ENCODE results near the gene PACS1.
"Not testable (repeated sequence)": the region's sequence is repeated elsewhere in the genome, so short reads cannot be mapped to it uniquely, and the experiment has no call there.

Gene PACS1

DNA sequence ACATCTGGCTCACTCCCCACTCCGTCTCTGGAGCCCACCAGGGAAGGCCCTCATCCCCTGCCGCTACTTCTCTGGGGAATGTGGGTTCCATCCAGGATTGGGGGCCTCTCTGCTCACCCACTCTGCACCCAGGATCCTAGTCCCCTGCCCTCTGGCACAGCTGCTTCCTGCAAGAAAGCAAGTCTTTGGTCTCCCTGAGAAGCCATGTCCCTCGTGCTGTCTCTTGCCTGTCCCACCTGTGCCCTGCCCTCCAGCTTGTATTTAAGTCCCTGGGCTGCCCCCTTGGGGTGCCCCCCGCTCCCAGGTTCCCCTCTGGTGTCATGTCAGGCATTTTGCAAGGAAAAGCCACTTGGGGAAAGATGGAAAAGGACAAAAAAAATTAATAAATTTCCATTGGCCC lies 207.0 kb downstream of the PACS1 start:
- not testable (repeated sequence) for DNase-seq (ENCODE audit: low read depth in 2 of 2)

GRCh38 chr11:66277471-66278362 lies 207.6 kb downstream of the PACS1 start, which contains the start of gene CNIH2:
CNIH2 (plus strand) TSS chr11:66278175; CDS start chr11:66278457, 282 bp downstream.
- DNase-seq (ENCODE audit: low read depth in 2 of 2) = no peak

DNA sequence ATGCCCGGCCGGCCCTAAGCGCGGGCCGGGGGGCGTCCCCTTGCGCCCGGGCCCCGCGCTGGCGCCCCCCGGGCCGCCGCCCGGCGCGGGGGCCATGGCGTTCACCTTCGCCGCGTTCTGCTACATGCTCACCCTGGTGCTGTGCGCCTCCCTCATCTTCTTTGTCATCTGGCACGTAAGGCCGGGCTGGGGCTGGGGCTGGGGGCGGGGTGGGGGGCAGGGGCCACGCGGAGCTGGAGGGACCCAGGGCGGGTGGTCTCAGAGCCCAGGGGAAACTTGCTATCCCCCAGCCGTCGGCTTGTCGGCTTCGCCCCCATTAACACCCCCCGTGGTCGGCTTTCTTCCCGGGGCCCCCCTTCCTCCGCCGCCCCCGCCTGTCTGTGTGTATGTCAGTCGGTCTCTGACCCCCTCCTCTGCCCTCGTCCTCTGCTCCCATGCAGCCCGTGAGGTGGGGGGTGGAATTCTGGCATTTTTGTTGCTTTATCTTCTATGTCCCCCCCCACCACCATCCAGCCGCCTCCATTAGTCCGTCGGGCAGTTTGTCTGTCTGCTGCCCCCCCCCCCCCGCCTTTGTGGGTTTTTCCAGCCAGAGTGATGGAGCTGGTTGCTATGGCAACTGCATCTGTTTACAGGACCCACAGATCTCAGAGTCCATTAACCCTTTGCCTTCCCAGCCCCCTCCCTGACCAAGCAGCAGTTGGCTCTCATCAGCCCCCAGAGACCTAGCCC lies 208.5 kb downstream of the PACS1 start:
- no peak for DNase-seq (ENCODE audit: low read depth in 2 of 2)

DNA sequence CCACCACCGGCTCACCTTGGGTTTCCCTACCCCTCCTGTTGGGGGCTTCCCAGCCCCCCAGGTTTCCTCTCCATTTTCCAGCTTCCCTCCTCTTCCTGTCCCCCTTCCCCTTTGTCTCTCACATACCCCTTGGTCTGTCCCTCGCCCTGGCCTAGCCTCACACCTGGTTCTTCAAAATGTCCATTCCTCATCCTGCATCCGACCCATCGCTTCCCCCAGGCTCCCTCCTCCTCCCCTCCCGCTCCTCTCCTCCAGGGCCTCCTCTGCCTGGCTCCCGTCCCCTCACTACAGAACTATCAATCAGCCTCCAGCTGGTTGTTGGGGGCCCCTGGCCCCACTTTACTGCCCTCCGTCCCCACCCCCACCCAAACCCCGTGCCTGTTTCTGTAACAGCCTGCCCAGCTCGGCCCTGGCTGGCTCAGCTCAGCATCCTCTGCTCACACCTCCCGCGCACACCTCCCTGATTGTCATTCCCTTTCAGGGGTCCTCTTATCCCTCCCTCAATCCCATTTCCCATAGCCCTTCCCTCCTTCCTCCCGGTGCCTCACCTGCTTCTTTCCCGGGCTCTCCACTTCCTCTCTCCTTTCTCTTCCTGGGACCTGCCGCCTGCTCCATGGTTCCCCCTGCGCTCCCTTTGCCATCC lies 209.1 kb downstream of the PACS1 start:
- no peak for DNase-seq (ENCODE audit: low read depth in 2 of 2)

- no peak for DNase-seq (ENCODE audit: low read depth in 2 of 2)
Observed at GRCh38 chr11:66280428-66280827, 210.4 kb downstream of the PACS1 start.

GRCh38 chr11:66281001-66281400 lies 210.9 kb downstream of the PACS1 start:
- no peak for DNase-seq (ENCODE audit: low read depth in 2 of 2)

DNA sequence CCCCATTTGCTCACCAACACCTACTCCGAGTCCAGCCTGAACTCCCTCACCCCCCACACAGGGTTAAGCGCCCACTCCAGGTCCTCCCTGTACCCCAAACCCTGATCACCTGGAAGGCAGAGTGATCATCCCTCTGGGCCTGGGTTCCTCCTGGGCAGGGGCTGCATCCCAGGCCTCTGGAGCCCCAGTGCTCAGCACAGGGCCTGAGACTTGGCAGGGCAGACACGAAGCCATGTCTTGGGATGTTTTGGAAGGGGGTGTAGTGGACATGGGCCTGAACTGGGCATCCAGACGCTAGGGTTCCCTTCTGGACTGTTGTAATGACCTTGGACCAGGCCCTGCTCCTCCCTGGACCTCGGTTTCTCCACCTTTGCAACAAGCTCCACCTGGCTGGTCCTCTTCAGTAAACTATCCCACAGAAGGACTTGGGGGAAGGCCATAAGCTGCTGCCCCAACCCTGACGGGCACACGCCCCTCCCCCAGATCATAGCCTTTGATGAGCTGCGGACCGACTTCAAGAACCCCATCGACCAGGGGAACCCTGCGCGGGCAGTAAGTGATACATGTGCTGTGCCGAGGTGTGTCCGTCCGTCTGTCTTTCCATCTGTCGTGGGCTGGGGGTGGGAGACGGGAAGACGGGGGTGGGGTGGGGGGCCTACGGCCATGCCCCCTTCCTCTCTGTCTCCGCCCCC lies 211.8 kb downstream of the PACS1 start:
- no peak for DNase-seq (ENCODE audit: low read depth in 2 of 2)

DNA sequence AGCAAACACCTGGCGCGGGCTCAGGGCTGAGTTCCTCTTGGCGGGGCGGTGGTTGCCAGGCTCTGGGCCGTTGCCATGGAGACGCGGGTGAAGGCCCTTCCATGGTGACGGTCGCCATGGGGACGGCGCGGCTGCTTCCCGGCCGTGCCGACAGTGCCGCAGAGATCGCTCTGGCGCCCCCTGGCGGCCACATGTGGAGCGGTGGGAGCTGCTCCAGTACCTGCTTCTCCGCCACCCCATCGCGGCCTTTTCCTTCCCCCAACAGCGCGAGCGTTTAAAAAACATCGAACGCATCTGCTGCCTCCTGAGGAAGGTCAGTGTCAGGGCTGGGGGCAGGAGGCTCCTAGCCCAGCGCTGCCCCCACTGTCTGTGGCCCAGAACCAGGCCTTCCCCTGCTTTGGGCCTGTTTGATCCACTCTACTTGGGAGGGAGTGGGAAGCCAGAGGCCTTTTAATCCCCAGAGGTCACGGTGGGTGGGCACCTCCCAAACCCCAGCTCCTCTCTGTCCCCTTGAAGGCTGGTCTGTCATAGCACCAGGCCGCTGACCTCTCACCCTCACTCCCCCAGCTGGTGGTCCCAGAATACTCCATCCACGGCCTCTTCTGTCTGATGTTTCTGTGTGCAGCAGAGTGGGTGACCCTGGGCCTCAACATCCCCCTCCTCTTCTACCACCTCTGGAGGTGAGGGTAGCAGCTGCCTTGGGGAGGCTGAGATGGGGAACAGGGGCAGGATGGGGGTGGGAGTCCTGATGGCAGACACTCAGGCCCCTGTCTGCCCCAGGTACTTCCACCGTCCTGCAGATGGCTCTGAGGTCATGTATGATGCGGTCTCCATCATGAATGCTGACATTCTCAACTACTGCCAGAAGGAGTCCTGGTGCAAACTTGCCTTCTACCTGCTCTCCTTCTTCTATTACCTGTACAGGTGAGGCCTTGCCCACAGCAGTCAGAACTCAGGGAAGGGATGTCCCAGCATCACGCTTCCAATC lies 212.7 kb downstream of the PACS1 start:
- peak; percentile 98 to 99 for DNase-seq (ENCODE audit: low read depth in 2 of 2)

DNA sequence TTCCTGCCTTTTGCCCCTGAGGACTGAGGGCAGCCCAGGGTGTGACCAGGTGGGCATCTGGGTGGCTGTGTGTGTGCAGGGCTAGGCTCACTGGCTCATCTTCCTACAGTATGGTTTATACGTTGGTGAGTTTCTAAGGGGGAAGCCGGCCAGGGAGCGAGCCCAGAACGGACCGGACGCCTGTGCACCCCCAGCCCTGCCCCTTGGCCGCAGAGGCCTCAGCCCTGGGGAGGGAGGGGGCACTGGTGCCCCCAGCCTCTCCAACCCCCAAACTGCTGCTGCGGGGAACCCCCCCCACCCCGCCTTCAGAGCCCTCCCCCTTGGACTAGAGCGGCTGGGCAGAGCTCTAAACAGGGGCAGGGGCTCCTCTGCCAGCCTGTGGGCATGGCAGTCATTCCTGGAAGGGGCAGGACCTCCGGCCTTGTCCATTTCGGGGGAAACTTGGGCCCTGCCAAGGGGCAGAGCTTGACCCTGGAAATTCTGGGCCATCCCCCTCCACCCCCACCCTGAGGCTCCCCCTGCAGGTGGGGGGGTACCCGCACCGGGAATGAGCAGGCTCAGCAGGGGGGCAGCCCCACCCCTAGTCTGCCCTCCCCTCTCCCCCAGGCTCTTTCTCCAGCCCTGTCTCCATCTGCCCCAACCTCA lies 213.5 kb downstream of the PACS1 start:
- no peak for DNase-seq (ENCODE audit: low read depth in 2 of 2)

- no peak for DNase-seq (ENCODE audit: low read depth in 2 of 2)
Observed at GRCh38 chr11:66284526-66285078, 214.5 kb downstream of the PACS1 start.

DNA sequence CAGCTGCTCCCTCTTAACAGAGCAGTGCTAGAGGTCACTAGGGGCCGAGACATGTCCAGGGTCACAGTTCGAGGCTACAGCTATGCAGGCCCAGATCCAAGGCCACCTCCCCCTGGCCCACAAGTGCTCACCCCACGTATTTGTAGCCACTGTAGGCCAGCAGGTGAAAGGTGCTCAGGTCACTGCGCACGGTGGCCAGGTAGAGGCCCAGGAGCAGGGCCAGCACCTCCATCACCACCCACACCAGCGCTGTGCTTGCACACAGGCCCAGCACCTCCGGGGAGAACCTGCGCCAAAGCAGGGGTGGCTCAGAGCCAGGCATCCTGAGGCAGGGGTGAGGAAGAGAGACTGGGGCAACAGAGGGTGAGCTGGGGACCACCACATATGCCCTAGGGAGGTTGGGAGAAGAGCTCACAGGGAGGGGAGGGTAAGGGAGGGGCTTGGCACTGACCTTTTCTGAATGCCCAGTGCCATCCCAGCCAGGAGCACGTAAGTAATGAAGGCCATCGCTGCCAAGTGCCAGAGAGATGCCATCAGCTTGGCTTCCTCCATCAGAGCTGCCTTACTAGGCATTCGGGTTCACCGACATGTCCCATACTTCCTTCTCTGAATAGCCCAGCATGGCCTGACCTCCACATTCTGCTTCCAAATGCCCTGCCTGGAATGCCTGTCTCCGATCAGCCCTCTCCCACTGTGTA lies 215.3 kb downstream of the PACS1 start:
- DNase-seq (ENCODE audit: low read depth in 2 of 2) = no peak

DNA sequence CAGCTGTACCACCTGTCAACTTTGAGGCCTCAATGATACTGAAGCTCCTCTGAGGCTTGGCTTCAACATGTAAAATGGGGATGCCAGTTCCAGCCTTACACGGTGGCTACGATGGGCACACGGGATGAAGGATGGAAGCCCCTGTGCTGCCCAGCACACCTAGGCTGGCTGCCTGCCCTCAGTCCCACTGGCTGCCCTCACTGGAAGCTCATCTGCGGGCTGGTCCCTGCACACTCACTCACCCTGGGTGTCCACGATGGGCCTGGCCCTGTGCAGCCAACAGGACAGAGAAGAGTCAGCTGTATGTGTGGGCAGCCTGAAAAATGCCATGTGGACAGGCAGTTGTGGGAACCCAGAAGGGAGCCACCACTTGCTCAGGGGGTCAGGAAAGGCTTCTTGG lies 216.6 kb downstream of the PACS1 start:
- DNase-seq (ENCODE audit: low read depth in 2 of 2) = no peak

- no peak for DNase-seq (ENCODE audit: low read depth in 2 of 2)
Observed at GRCh38 chr11:66287211-66287888, 217.3 kb downstream of the PACS1 start.

DNA sequence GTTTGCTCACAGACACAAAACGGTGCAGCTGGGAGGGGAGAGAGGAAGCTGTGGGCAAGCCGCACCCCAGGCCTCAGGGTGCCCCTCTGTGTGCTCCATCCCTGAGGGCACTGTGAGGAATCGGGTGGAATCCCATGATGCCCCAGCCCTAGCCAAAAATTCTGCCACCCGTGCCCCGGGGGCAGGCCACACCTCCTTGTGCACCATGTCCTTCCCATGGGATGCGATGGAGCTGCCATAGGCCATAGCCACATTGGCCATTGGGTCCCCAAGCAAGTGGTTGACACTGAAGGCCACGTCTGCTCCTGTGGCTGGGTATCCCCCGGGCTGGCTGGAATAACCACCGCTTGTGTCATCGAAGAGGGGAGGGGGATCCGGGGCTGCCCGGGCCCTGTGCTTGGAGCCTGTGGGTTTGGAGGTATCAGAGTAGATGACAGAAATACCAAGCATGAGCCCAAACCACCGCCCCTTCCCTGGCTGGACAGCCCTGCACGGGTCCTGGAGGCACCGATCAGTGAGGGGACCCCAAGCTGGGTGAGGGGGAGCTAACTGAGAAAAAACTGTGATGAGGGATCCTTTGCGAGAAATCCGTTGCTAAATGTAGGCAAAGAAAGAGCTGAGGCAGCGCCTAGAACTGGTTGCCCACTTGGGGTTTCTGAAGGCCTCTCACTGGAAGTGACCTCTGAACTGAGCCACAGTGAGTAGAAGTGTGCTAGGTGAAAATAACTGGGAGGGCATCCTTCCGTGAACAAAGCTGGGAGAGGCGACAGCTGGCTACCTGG lies 218.0 kb downstream of the PACS1 start:
- DNase-seq (ENCODE audit: low read depth in 2 of 2) = no peak

GRCh38 chr11:66288671-66289547 lies 218.8 kb downstream of the PACS1 start, which contains the start of gene YIF1A:
YIF1A (minus strand) TSS chr11:66289143; CDS start chr11:66288985, 158 bp downstream.
- peak; percentile 91 to 97 for DNase-seq (ENCODE audit: low read depth in 2 of 2)

GRCh38 chr11:66289548-66290329 lies 219.7 kb downstream of the PACS1 start:
- peak; percentile 29 to 62 for DNase-seq (ENCODE audit: low read depth in 2 of 2)
